Activated CD4-positive, alpha-beta memory T cell treated with anti-CD3 and anti-CD28 coated beads for 36 hours (primary cell): Measurements from ENCODE around the gene CCL3. TPM values are rescaled to one million over a fixed set of nuclear protein-coding genes. Genes with fewer than 3 reads are reported as not detected.
"Not testable (repeated sequence)": the region's sequence is repeated elsewhere in the genome, so short reads cannot be mapped to it uniquely, and the experiment has no call there.

ENCODE experiments used
- CTCF ChIA-PET: fragments of 350-600 bp; sonication (Branson Sonifier 250); formaldehyde crosslinking; loops from one replicate; lab custom pipeline; 2021; ENCODE audit warnings: antibody characterized with exemption, inconsistent platforms; lab: Charles Lee
- POLR2A ChIA-PET: fragments of 350-600 bp; sonication (Branson Sonifier 250); formaldehyde crosslinking; loops from one replicate; lab custom pipeline; 2021; ENCODE audit warnings: antibody characterized with exemption; lab: Charles Lee
- DNase-seq: peaks from one replicate; pipeline ENCODE4 v3.0.0-alpha.2; 2020
- H3K27ac Mint-ChIP-seq: one replicate; pipeline ENCODE4 v1.8.0; 2021; ENCODE audit warnings: mixed read lengths
- H3K27me3 Mint-ChIP-seq: one replicate; pipeline ENCODE4 v1.8.0; 2021; ENCODE audit warnings: mixed read lengths
- H3K36me3 Mint-ChIP-seq: one replicate; pipeline ENCODE4 v1.8.0; 2021; ENCODE audit warnings: mixed read lengths
- H3K4me1 Mint-ChIP-seq: one replicate; pipeline ENCODE4 v1.8.0; 2021; ENCODE audit warnings: low read depth, mixed read lengths
- H3K4me3 Mint-ChIP-seq: one replicate; pipeline ENCODE4 v1.8.0; 2021; ENCODE audit warnings: mild to moderate bottlenecking, mixed read lengths
- H3K9me3 Mint-ChIP-seq: one replicate; pipeline ENCODE4 v1.8.0; 2021; ENCODE audit warnings: mixed read lengths
- intact Hi-C: fragments of 100-400 bp; cut with micrococcal nuclease; formaldehyde crosslinking; loops from one replicate; pipeline ENCODE4 v1.15.1; 2023
- total RNA-seq, 2 experiments: library from RNA; stranded (reverse); gene quantifications; one replicate each; pipeline ENCODE4 v1.2.3, GENCODE V29; 2021

The CCL3 gene
- total RNA-seq, 2 experiments from 2014 or later = 981 to 989 TPM

GRCh38 chr17:36099004-36099403 lies 9.1 kb upstream of the CCL3 start:
- H3K9me3 Mint-ChIP-seq, H3K4me3 Mint-ChIP-seq, intact Hi-C loops, DNase-seq, H3K36me3 Mint-ChIP-seq, H3K27ac Mint-ChIP-seq: not testable (repeated sequence)
- peaks cover 29% of the 10 kb centered on the region for H3K27me3 Mint-ChIP-seq
- POLR2A ChIA-PET = interaction anchor here (0.8 to 1.4 kb wide), 3 partner anchors 9 to 47 kb away, joined by 3 to 9 read pairs (median 3); partner anchors contain the start of gene CCL3
- CTCF ChIA-PET = interaction anchor here (1.5 kb wide), 1 partner anchor 49 kb away, joined by 4 read pairs; no protein-coding TSS in a partner anchor
- peaks cover 34% of the 10 kb centered on the region for H3K4me1 Mint-ChIP-seq

GRCh38 chr17:36095992-36096391 lies 6.0 kb upstream of the CCL3 start:
- CTCF ChIA-PET = interaction anchor here (1.0 kb wide), 1 partner anchor 51 kb away, joined by 4 read pairs; no protein-coding TSS in a partner anchor
- peaks cover 33% of the 10 kb centered on the region for H3K27me3 Mint-ChIP-seq
- no peaks in the 10 kb centered on the region for H3K9me3 Mint-ChIP-seq

GRCh38 chr17:36094746-36095145 lies 4.8 kb upstream of the CCL3 start:
- Mint-ChIP-seq H3K4me1 (peaks cover 49% of the 10 kb centered on the region), H3K9me3 (no peaks in the 10 kb centered on the region), H3K36me3 (no peaks in the 10 kb centered on the region), H3K4me3 (no peak overlapping the region), H3K27ac (peak overlapping the region; percentile 3), H3K27me3 (peaks cover 29% of the 10 kb centered on the region)
- POLR2A ChIA-PET = no interaction called here
- DNase-seq = no peak
- CTCF ChIA-PET = no interaction called here
- intact Hi-C loops = loop anchor here (5.0 kb wide), 1 partner anchor 847 kb away; no protein-coding TSS in a partner anchor

More at GRCh38 chr17:36095992-36096391, 6.0 kb upstream of the CCL3 start:
- Mint-ChIP-seq H3K27ac (no peak overlapping the region), H3K4me1 (peaks cover 44% of the 10 kb centered on the region), H3K4me3 (no peak overlapping the region), H3K36me3 (no peaks in the 10 kb centered on the region)
- POLR2A ChIA-PET = no interaction called here
- no peak for DNase-seq
- intact Hi-C loops = no loop called here

GRCh38 chr17:36094232-36094631 lies 4.3 kb upstream of the CCL3 start:
- no peak overlapping the region for H3K4me3 Mint-ChIP-seq
- peaks cover 50% of the 10 kb centered on the region for H3K4me1 Mint-ChIP-seq
- H3K27me3 Mint-ChIP-seq = peaks cover 25% of the 10 kb centered on the region
- ChIA-PET POLR2A (no interaction called here), CTCF (no interaction called here)
- intact Hi-C loops = loop anchor here (5.0 kb wide), 1 partner anchor 847 kb away; no protein-coding TSS in a partner anchor
- no peaks in the 10 kb centered on the region for H3K36me3 Mint-ChIP-seq
- H3K9me3 Mint-ChIP-seq = no peaks in the 10 kb centered on the region
- no peak for DNase-seq
- no peak overlapping the region for H3K27ac Mint-ChIP-seq

- Mint-ChIP-seq H3K27ac (peak overlapping the region; percentile 71), H3K27me3 (peaks cover 28% of the 10 kb centered on the region), H3K4me1 (peaks cover 57% of the 10 kb centered on the region)
- DNase-seq, H3K9me3 Mint-ChIP-seq, H3K36me3 Mint-ChIP-seq, H3K4me3 Mint-ChIP-seq: not testable (repeated sequence)
- CTCF ChIA-PET = interaction anchor here (0.6 to 1.7 kb wide), 4 partner anchors 20 to 57 kb away, joined by 4 to 13 read pairs (median 6); no protein-coding TSS in a partner anchor
- POLR2A ChIA-PET = interaction anchor here (1.2 to 5.2 kb wide), 6 partner anchors 10 to 196 kb away, joined by 4 to 71 read pairs (median 6); partner anchors contain the start of gene CCL4
- intact Hi-C loops = loop anchor here (5.0 kb wide), 1 partner anchor 845 kb away; no protein-coding TSS in a partner anchor
Measured at GRCh38 chr17:36092715-36093114, 2.8 kb upstream of the CCL3 start.

GRCh38 chr17:36092230-36092629 lies 2.3 kb upstream of the CCL3 start:
- H3K27ac Mint-ChIP-seq = peak overlapping the region; percentile 71
- peaks cover 4% of the 10 kb centered on the region for H3K36me3 Mint-ChIP-seq
- peaks cover 57% of the 10 kb centered on the region for H3K4me1 Mint-ChIP-seq
- POLR2A ChIA-PET = interaction anchor here (1.2 to 5.2 kb wide), 6 partner anchors 9 to 196 kb away, joined by 4 to 71 read pairs (median 6); partner anchors contain the start of gene CCL4
- no peaks in the 10 kb centered on the region for H3K9me3 Mint-ChIP-seq
- intact Hi-C loops = loop anchor here (5.0 kb wide), 1 partner anchor 845 kb away; no protein-coding TSS in a partner anchor
- H3K27me3 Mint-ChIP-seq = peaks cover 28% of the 10 kb centered on the region
- peak; percentile 74 for DNase-seq
- CTCF ChIA-PET = interaction anchor here (0.6 to 1.7 kb wide), 4 partner anchors 19 to 57 kb away, joined by 4 to 13 read pairs (median 6); no protein-coding TSS in a partner anchor
- H3K4me3 Mint-ChIP-seq = no peak overlapping the region

- peaks cover 55% of the 10 kb centered on the region for H3K4me1 Mint-ChIP-seq
- POLR2A ChIA-PET = interaction anchor here (1.0 to 5.2 kb wide), 8 partner anchors 10 to 281 kb away, joined by 3 to 71 read pairs (median 10); partner anchors contain the start of genes CCL4 and TAF15
- no peaks in the 10 kb centered on the region for H3K9me3 Mint-ChIP-seq
- CTCF ChIA-PET = interaction anchor here (0.7 to 6.0 kb wide), 13 partner anchors 14 to 394 kb away, joined by 3 to 56 read pairs (median 4); partner anchors contain the start of gene CCL4
- peaks cover 21% of the 10 kb centered on the region for H3K27me3 Mint-ChIP-seq
- H3K36me3 Mint-ChIP-seq = peaks cover 4% of the 10 kb centered on the region
- peak overlapping the region; percentile 64 for H3K4me3 Mint-ChIP-seq
- intact Hi-C loops = no loop called here
- DNase-seq = no peak
- peak overlapping the region; percentile 74 for H3K27ac Mint-ChIP-seq
Measured at GRCh38 chr17:36089339-36089865, 541 bp downstream of the CCL3 start.

GRCh38 chr17:36088670-36089338 lies 1.1 kb downstream of the CCL3 start:
- peak overlapping the region; percentile 74 for H3K27ac Mint-ChIP-seq
- DNase-seq = no peak
- H3K9me3 Mint-ChIP-seq = no peaks in the 10 kb centered on the region
- ChIA-PET POLR2A (interaction anchor here (1.5 to 5.2 kb wide), 4 partner anchors 16 to 113 kb away, joined by 3 to 71 read pairs (median 27); partner anchors contain the start of gene CCL4), CTCF (interaction anchor here (0.7 to 6.0 kb wide), 7 partner anchors 15 to 119 kb away, joined by 3 to 56 read pairs (median 4); partner anchors contain the start of gene CCL4)
- H3K36me3 Mint-ChIP-seq = peaks cover 4% of the 10 kb centered on the region
- peak overlapping the region; percentile 64 for H3K4me3 Mint-ChIP-seq
- H3K27me3 Mint-ChIP-seq = peaks cover 19% of the 10 kb centered on the region
- intact Hi-C loops = no loop called here
- peaks cover 55% of the 10 kb centered on the region for H3K4me1 Mint-ChIP-seq

- peak overlapping the region; percentile 64 for H3K4me3 Mint-ChIP-seq
Measured at GRCh38 chr17:36087897-36088572, 1.9 kb downstream of the CCL3 start.

GRCh38 chr17:36087471-36087870 lies 2.5 kb downstream of the CCL3 start:
- H3K4me3 Mint-ChIP-seq, H3K27ac Mint-ChIP-seq, DNase-seq, intact Hi-C loops, H3K9me3 Mint-ChIP-seq, POLR2A ChIA-PET, H3K36me3 Mint-ChIP-seq: not testable (repeated sequence)
- CTCF ChIA-PET = interaction anchor here (0.6 to 6.0 kb wide), 4 partner anchors 15 to 112 kb away, joined by 4 to 56 read pairs (median 6); no protein-coding TSS in a partner anchor
- peaks cover 56% of the 10 kb centered on the region for H3K4me1 Mint-ChIP-seq
- H3K27me3 Mint-ChIP-seq = peaks cover 18% of the 10 kb centered on the region

More at GRCh38 chr17:36087897-36088572, 1.9 kb downstream of the CCL3 start:
- H3K36me3 Mint-ChIP-seq, intact Hi-C loops, H3K9me3 Mint-ChIP-seq: not testable (repeated sequence)
- CTCF ChIA-PET = interaction anchor here (1.0 to 6.0 kb wide), 2 partner anchors 15 to 31 kb away, joined by 6 to 56 read pairs; no protein-coding TSS in a partner anchor
- peak; percentile 39 for DNase-seq
- Mint-ChIP-seq H3K27me3 (peaks cover 17% of the 10 kb centered on the region), H3K4me1 (peaks cover 56% of the 10 kb centered on the region), H3K27ac (peak overlapping the region; percentile 56)
- POLR2A ChIA-PET = interaction anchor here (2.7 to 5.2 kb wide), 3 partner anchors 15 to 31 kb away, joined by 20 to 71 read pairs (median 34); partner anchors contain the start of gene CCL4

- intact Hi-C loops = no loop called here
Measured at GRCh38 chr17:36086791-36087190, 3.2 kb downstream of the CCL3 start.

More at GRCh38 chr17:36086791-36087190, 3.2 kb downstream of the CCL3 start:
- ChIA-PET POLR2A (interaction anchor here (1.0 kb wide), 1 partner anchor 118 kb away, joined by 4 read pairs; no protein-coding TSS in a partner anchor), CTCF (interaction anchor here (0.6 to 6.0 kb wide), 5 partner anchors 14 to 1917 kb away, joined by 3 to 56 read pairs (median 4); no protein-coding TSS in a partner anchor)
- Mint-ChIP-seq H3K4me1 (peaks cover 56% of the 10 kb centered on the region), H3K27me3 (peaks cover 20% of the 10 kb centered on the region), H3K36me3 (peaks cover 4% of the 10 kb centered on the region), H3K9me3 (no peaks in the 10 kb centered on the region), H3K27ac (no peak overlapping the region), H3K4me3 (no peak overlapping the region)
- no peak for DNase-seq
